Measurements from ENCODE around the gene ZNF507. TPM values are rescaled to one million over a fixed set of nuclear protein-coding genes. Genes with fewer than 3 reads are reported as not detected.
"Not testable (repeated sequence)": the region's sequence is repeated elsewhere in the genome, so short reads cannot be mapped to it uniquely, and the experiment has no call there.

ZNF507 gene
- total RNA-seq, 1 donor from 2014 or later = 11.0 TPM

DNA sequence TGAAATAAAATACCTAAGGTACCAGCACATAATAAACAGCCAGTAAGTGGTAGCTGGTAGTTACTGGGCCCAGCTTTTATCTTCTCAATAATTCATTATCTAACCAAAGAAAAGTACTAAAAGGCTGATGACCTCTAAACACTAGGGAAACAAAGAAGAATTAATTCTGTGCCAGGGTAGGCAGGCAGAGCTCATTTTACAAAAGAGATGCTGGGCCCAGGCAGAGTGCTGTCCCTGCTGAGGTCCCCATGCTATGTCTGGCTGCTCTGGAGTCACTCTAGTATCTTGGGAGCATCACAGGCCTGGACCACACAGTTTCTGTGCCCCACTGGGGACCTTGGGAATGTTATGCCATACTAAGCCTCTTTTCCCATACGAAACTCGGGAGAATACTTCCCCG lies 18.2 kb downstream of the ZNF507 start:
- Histone ChIP-seq H3K9ac (ENCODE audit: low read depth in 1 of 3, low read length in 3 of 3) (no peak overlapping the region), H3K27me3 (ENCODE audit: control insufficient read depth in 3 of 3, insufficient read depth in 3 of 3, low read length in 3 of 3) (no peaks in the 10 kb centered on the region), H3K4me3 (ENCODE audit: low read length in 3 of 3) (no peak overlapping the region), H3K27ac (ENCODE audit: low read depth, low read length) (peak overlapping the region; percentile 42), H3K4me1 (ENCODE audit: control insufficient read depth in 3 of 3, insufficient read depth in 3 of 3, low read length in 3 of 3) (peaks cover 3 to 16% (median 13%) of the 10 kb centered on the region in 3 donors), H3K36me3 (ENCODE audit: control insufficient read depth in 3 of 3, insufficient read depth in 3 of 3, low read length in 3 of 3) (peaks cover 7 to 34% (median 28%) of the 10 kb centered on the region in 3 donors), H3K9me3 (ENCODE audit: control insufficient read depth in 3 of 3, low read length in 3 of 3) (no peaks in the 10 kb centered on the region)

DNA sequence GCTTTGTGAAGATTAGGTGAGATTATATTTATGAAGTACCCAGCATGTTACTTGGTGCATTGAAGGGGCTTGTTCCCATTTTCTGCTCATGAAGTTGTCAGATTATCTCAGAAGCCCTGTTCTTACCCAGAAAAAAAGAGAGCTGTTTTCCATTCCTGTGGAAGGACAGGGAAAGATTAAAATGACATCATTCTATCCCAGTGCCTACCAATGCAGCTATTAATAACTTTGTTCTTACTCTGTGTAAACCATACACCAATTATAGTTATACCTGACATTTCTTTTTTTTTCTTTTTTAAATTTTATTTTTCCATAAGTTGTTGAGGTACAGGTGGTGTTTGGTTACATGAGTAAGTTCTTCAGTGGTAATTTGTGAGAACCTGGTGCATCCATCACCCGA lies 18.6 kb downstream of the ZNF507 start:
- Histone ChIP-seq H3K9me3 (ENCODE audit: control insufficient read depth in 3 of 3, low read length in 3 of 3) (no peaks in the 10 kb centered on the region), H3K27me3 (ENCODE audit: control insufficient read depth in 3 of 3, insufficient read depth in 3 of 3, low read length in 3 of 3) (no peaks in the 10 kb centered on the region), H3K9ac (ENCODE audit: low read depth in 1 of 3, low read length in 3 of 3) (no peak overlapping the region), H3K4me3 (ENCODE audit: low read length in 3 of 3) (no peak overlapping the region), H3K27ac (ENCODE audit: low read depth, low read length) (peak overlapping the region; percentile 42), H3K4me1 (ENCODE audit: control insufficient read depth in 3 of 3, insufficient read depth in 3 of 3, low read length in 3 of 3) (peaks cover 3 to 16% (median 13%) of the 10 kb centered on the region in 3 donors), H3K36me3 (ENCODE audit: control insufficient read depth in 3 of 3, insufficient read depth in 3 of 3, low read length in 3 of 3) (peaks cover 7 to 34% (median 24%) of the 10 kb centered on the region in 3 donors)

GRCh38 chr19:32367063-32367462 lies 21.7 kb downstream of the ZNF507 start:
- no peaks in the 10 kb centered on the region for H3K27me3 ChIP-seq (ENCODE audit: control insufficient read depth in 3 of 3, insufficient read depth in 3 of 3, low read length in 3 of 3)
- H3K9ac ChIP-seq (ENCODE audit: low read depth in 1 of 3, low read length in 3 of 3) = no peak overlapping the region
- H3K36me3 ChIP-seq (ENCODE audit: control insufficient read depth in 3 of 3, insufficient read depth in 3 of 3, low read length in 3 of 3) = peaks cover 6 to 21% (median 11%) of the 10 kb centered on the region in 3 donors
- peaks cover 3 to 16% (median 13%) of the 10 kb centered on the region in 3 donors for H3K4me1 ChIP-seq (ENCODE audit: control insufficient read depth in 3 of 3, insufficient read depth in 3 of 3, low read length in 3 of 3)
- no peak overlapping the region for H3K4me3 ChIP-seq (ENCODE audit: low read length in 3 of 3)
- no peak overlapping the region for H3K27ac ChIP-seq (ENCODE audit: low read depth, low read length)
- no peaks in the 10 kb centered on the region for H3K9me3 ChIP-seq (ENCODE audit: control insufficient read depth in 3 of 3, low read length in 3 of 3)

GRCh38 chr19:32367948-32368536 lies 22.6 kb downstream of the ZNF507 start:
- Histone ChIP-seq H3K36me3 (ENCODE audit: control insufficient read depth in 3 of 3, insufficient read depth in 3 of 3, low read length in 3 of 3) (peaks cover 8 to 18% (median 10%) of the 10 kb centered on the region in 3 donors), H3K9me3 (ENCODE audit: control insufficient read depth in 3 of 3, low read length in 3 of 3) (no peaks in the 10 kb centered on the region), H3K27me3 (ENCODE audit: control insufficient read depth in 3 of 3, insufficient read depth in 3 of 3, low read length in 3 of 3) (no peaks in the 10 kb centered on the region), H3K27ac (ENCODE audit: low read depth, low read length) (no peak overlapping the region), H3K4me3 (ENCODE audit: low read length in 3 of 3) (no peak overlapping the region), H3K9ac (ENCODE audit: low read depth in 1 of 3, low read length in 3 of 3) (peak overlapping the region in 1 of 3 donors; percentile 9), H3K4me1 (ENCODE audit: control insufficient read depth in 3 of 3, insufficient read depth in 3 of 3, low read length in 3 of 3) (peaks cover 4 to 24% (median 17%) of the 10 kb centered on the region in 3 donors)

- H3K27ac ChIP-seq (ENCODE audit: low read depth, low read length) = no peak overlapping the region
- no peak overlapping the region for H3K4me3 ChIP-seq (ENCODE audit: low read length in 3 of 3)
- H3K4me1 ChIP-seq (ENCODE audit: control insufficient read depth in 3 of 3, insufficient read depth in 3 of 3, low read length in 3 of 3) = peaks cover 11 to 25% (median 13%) of the 10 kb centered on the region in 3 donors
- H3K36me3 ChIP-seq (ENCODE audit: control insufficient read depth in 3 of 3, insufficient read depth in 3 of 3, low read length in 3 of 3) = peaks cover 7 to 11% (median 8%) of the 10 kb centered on the region in 3 donors
- H3K9ac ChIP-seq (ENCODE audit: low read depth in 1 of 3, low read length in 3 of 3) = no peak overlapping the region
- H3K9me3 ChIP-seq (ENCODE audit: control insufficient read depth in 3 of 3, low read length in 3 of 3) = no peaks in the 10 kb centered on the region
- no peaks in the 10 kb centered on the region for H3K27me3 ChIP-seq (ENCODE audit: control insufficient read depth in 3 of 3, insufficient read depth in 3 of 3, low read length in 3 of 3)
These were observed 23.4 kb downstream of the ZNF507 start for GRCh38 chr19:32368787-32369186.

- Histone ChIP-seq H3K4me3 (ENCODE audit: low read length in 3 of 3) (no peak overlapping the region), H3K36me3 (ENCODE audit: control insufficient read depth in 3 of 3, insufficient read depth in 3 of 3, low read length in 3 of 3) (peaks cover 5 to 12% (median 7%) of the 10 kb centered on the region in 3 donors)
These were observed 27.5 kb downstream of the ZNF507 start for GRCh38 chr19:32372726-32373517.

DNA sequence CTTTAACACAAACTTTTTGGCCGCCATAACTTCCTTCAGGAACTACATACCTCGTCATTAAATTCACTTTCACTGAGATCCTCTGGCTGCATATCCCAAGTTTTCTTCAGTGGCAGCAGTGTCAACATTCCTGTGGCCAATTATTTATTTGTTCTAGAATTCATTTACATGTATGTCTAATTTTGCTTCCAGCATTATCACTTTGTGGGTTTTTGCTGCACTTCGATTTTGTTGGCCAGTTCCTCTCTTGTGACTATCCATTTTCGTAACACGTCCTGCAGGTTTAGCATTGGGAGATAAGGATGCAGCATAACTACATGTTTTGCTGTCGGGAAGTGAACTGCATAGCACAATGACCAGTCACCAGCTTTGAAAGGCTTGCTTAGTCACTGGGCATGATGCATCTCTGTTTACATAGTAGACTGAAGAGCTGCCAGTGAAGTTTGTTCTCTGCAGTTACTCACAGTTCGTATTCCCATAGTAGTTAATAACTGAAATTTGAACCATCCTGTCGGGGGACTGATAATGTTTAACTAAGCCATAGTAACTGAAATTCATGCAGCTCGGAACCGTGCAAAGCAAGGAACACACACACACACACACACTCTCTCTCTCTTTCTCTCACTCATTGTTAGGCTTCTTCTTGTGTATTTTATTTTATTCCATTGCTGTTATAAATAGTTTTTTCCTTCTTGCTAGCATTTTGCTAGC lies 28.3 kb downstream of the ZNF507 start:
- peak overlapping the region; percentile 79 for H3K27ac ChIP-seq (ENCODE audit: low read depth, low read length)
- peak overlapping the region in 1 of 3 donors; percentile 17 for H3K9ac ChIP-seq (ENCODE audit: low read depth in 1 of 3, low read length in 3 of 3)
- H3K9me3 ChIP-seq (ENCODE audit: control insufficient read depth in 3 of 3, low read length in 3 of 3) = no peaks in the 10 kb centered on the region
- peaks cover 10 to 19% (median 12%) of the 10 kb centered on the region in 3 donors for H3K4me1 ChIP-seq (ENCODE audit: control insufficient read depth in 3 of 3, insufficient read depth in 3 of 3, low read length in 3 of 3)
- H3K36me3 ChIP-seq (ENCODE audit: control insufficient read depth in 3 of 3, insufficient read depth in 3 of 3, low read length in 3 of 3) = peaks cover 5 to 12% (median 8%) of the 10 kb centered on the region in 3 donors
- no peak overlapping the region for H3K4me3 ChIP-seq (ENCODE audit: low read length in 3 of 3)
- no peaks in the 10 kb centered on the region for H3K27me3 ChIP-seq (ENCODE audit: control insufficient read depth in 3 of 3, insufficient read depth in 3 of 3, low read length in 3 of 3)

More at GRCh38 chr19:32372726-32373517, 27.5 kb downstream of the ZNF507 start:
- Histone ChIP-seq H3K27ac (ENCODE audit: low read depth, low read length) (peak overlapping the region; percentile 79), H3K27me3 (ENCODE audit: control insufficient read depth in 3 of 3, insufficient read depth in 3 of 3, low read length in 3 of 3) (no peaks in the 10 kb centered on the region), H3K4me1 (ENCODE audit: control insufficient read depth in 3 of 3, insufficient read depth in 3 of 3, low read length in 3 of 3) (peaks cover 10 to 23% (median 16%) of the 10 kb centered on the region in 3 donors), H3K9ac (ENCODE audit: low read depth in 1 of 3, low read length in 3 of 3) (no peak overlapping the region), H3K9me3 (ENCODE audit: control insufficient read depth in 3 of 3, low read length in 3 of 3) (no peaks in the 10 kb centered on the region)

DNA sequence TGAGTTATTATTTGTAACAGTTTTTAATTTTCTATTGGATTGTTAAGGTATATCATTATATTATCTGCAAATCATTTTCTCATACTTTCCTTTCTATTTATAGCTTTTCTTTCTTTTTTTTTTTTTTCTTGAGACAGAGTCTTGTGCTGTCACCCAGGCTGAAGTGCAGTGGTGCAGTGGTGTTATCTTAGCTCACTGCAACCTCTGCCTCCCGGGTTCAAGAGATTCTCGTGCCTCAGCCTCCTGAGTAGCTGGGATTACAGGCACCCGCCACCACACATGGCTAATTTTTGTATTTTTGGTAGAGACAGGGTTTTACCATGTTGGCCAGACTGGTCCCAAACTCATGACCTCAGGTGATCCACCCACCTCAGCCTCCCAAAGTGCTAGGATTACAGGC lies 29.0 kb downstream of the ZNF507 start:
- not testable (repeated sequence) for H3K4me3 ChIP-seq (ENCODE audit: low read length in 3 of 3); H3K27me3 ChIP-seq (ENCODE audit: control insufficient read depth in 3 of 3, insufficient read depth in 3 of 3, low read length in 3 of 3); H3K9me3 ChIP-seq (ENCODE audit: control insufficient read depth in 3 of 3, low read length in 3 of 3)
- H3K4me1 ChIP-seq (ENCODE audit: control insufficient read depth in 3 of 3, insufficient read depth in 3 of 3, low read length in 3 of 3) = peaks cover 10 to 19% (median 12%) of the 10 kb centered on the region in 3 donors
- peak overlapping the region; percentile 79 for H3K27ac ChIP-seq (ENCODE audit: low read depth, low read length)
- peaks cover 5 to 14% (median 10%) of the 10 kb centered on the region in 3 donors for H3K36me3 ChIP-seq (ENCODE audit: control insufficient read depth in 3 of 3, insufficient read depth in 3 of 3, low read length in 3 of 3)
- H3K9ac ChIP-seq (ENCODE audit: low read depth in 1 of 3, low read length in 3 of 3) = peak overlapping the region in 1 of 3 donors; percentile 17

GRCh38 chr19:32377088-32377487 lies 31.7 kb downstream of the ZNF507 start:
- H3K36me3 ChIP-seq (ENCODE audit: control insufficient read depth in 3 of 3, insufficient read depth in 3 of 3, low read length in 3 of 3) = peaks cover 8 to 11% (median 9%) of the 10 kb centered on the region in 3 donors
- not testable (repeated sequence) for H3K4me3 ChIP-seq (ENCODE audit: low read length in 3 of 3); H3K9ac ChIP-seq (ENCODE audit: low read depth in 1 of 3, low read length in 3 of 3); H3K27ac ChIP-seq (ENCODE audit: low read depth, low read length); H3K27me3 ChIP-seq (ENCODE audit: control insufficient read depth in 3 of 3, insufficient read depth in 3 of 3, low read length in 3 of 3); H3K9me3 ChIP-seq (ENCODE audit: control insufficient read depth in 3 of 3, low read length in 3 of 3)
- H3K4me1 ChIP-seq (ENCODE audit: control insufficient read depth in 3 of 3, insufficient read depth in 3 of 3, low read length in 3 of 3) = peaks cover 10 to 19% (median 12%) of the 10 kb centered on the region in 3 donors
